Left hindlimb (tissue), 1 donor: Measurements from ENCODE around the gene ERC2.
A peak's percentile ranks its signal among the peaks of the same experiment; 100 is the strongest.

Source experiments
- DNase-seq: peaks from one replicate; pipeline ENCODE4 v3.0.0-alpha.2; 2018

Gene ERC2

GRCh38 chr3:55966566-55966965, 501.7 kb downstream of the ERC2 start:
- no peak for DNase-seq

- no peak for DNase-seq
Measured at GRCh38 chr3:55965776-55966175, 502.5 kb downstream of the ERC2 start.

GRCh38 chr3:55964491-55964985, 503.7 kb downstream of the ERC2 start:
- peak; percentile 40 for DNase-seq

- DNase-seq = no peak
Measured at GRCh38 chr3:55963601-55964000, 504.7 kb downstream of the ERC2 start.

GRCh38 chr3:55959471-55960080, 508.7 kb downstream of the ERC2 start:
- no peak for DNase-seq

GRCh38 chr3:55958605-55959004, 509.7 kb downstream of the ERC2 start:
- DNase-seq = no peak

GRCh38 chr3:55955891-55956477, 512.3 kb downstream of the ERC2 start:
- no peak for DNase-seq

GRCh38 chr3:55951388-55951787, 516.9 kb downstream of the ERC2 start:
- DNase-seq = no peak

- DNase-seq = no peak
Measured at GRCh38 chr3:55947406-55947805, 520.9 kb downstream of the ERC2 start.

GRCh38 chr3:55946574-55947160, 521.6 kb downstream of the ERC2 start:
- no peak for DNase-seq

GRCh38 chr3:55942868-55943267, 525.4 kb downstream of the ERC2 start:
- no peak for DNase-seq

GRCh38 chr3:55939287-55939686, 529.0 kb downstream of the ERC2 start:
- DNase-seq = no peak

- no peak for DNase-seq
Measured at GRCh38 chr3:55937301-55937700, 531.0 kb downstream of the ERC2 start.

GRCh38 chr3:55936549-55937052, 531.7 kb downstream of the ERC2 start:
- no peak for DNase-seq

- no peak for DNase-seq
Measured at GRCh38 chr3:55935241-55935640, 533.0 kb downstream of the ERC2 start.

- no peak for DNase-seq
Measured at GRCh38 chr3:55934771-55935170, 533.5 kb downstream of the ERC2 start.

GRCh38 chr3:55929154-55929869, 539.0 kb downstream of the ERC2 start:
- no peak for DNase-seq

- DNase-seq = no peak
Measured at GRCh38 chr3:55923626-55924025, 544.6 kb downstream of the ERC2 start.

GRCh38 chr3:55923207-55923606, 545.1 kb downstream of the ERC2 start:
- no peak for DNase-seq

- DNase-seq = no peak
Measured at GRCh38 chr3:55912880-55913279, 555.4 kb downstream of the ERC2 start.

GRCh38 chr3:55911266-55911665, 557.0 kb downstream of the ERC2 start:
- DNase-seq = no peak

- no peak for DNase-seq
Measured at GRCh38 chr3:55910543-55910942, 557.7 kb downstream of the ERC2 start.

- DNase-seq = no peak
Measured at GRCh38 chr3:55909373-55909772, 558.9 kb downstream of the ERC2 start.

- DNase-seq = no peak
Measured at GRCh38 chr3:55907616-55908015, 560.7 kb downstream of the ERC2 start.
